Activated T-helper 1 cell treated with anti-CD3 and anti-CD28 coated beads, Interleukin-2, amount 50 U/mL, for 16 hours (primary cell): ENCODE results near the gene UQCRC2.
"Not testable (repeated sequence)": the region's sequence is repeated elsewhere in the genome, so short reads cannot be mapped to it uniquely, and the experiment has no call there.

Experiments used
- DNase-seq, 2 donors: peaks; one replicate each; pipeline ENCODE4 v3.0.0-alpha.2; 2020; ENCODE audit warnings: low read depth in 1 of 2, low spot score in 1 of 2

The UQCRC2 gene

GRCh38 chr16:21980032-21980431, 26.9 kb downstream of the UQCRC2 start:
- no peak for DNase-seq

GRCh38 chr16:21982108-21982507, 28.9 kb downstream of the UQCRC2 start:
- DNase-seq: no peak

- DNase-seq: no peak
Observed at GRCh38 chr16:21984062-21984461, 30.9 kb downstream of the UQCRC2 start.

GRCh38 chr16:21985524-21985923, 32.4 kb downstream of the UQCRC2 start:
- DNase-seq: no peak

- DNase-seq: no peak
Observed at GRCh38 chr16:21986692-21987246, 33.6 kb downstream of the UQCRC2 start.

GRCh38 chr16:21987498-21987897, 34.3 kb downstream of the UQCRC2 start:
- DNase-seq: no peak

GRCh38 chr16:21989133-21989532, 36.0 kb downstream of the UQCRC2 start:
- DNase-seq: no peak

- DNase-seq: no peak
Observed at GRCh38 chr16:21989751-21990150, 36.6 kb downstream of the UQCRC2 start.

- DNase-seq: no peak
Observed at GRCh38 chr16:21990381-21990944, 37.3 kb downstream of the UQCRC2 start.

- no peak for DNase-seq
Observed at GRCh38 chr16:21991621-21992020, 38.5 kb downstream of the UQCRC2 start.

- DNase-seq: no peak
Observed at GRCh38 chr16:21994856-21995465, 41.8 kb downstream of the UQCRC2 start.

- DNase-seq: no peak
Observed at GRCh38 chr16:21996923-21997696, 43.9 kb downstream of the UQCRC2 start.

GRCh38 chr16:21997697-21998480, 44.7 kb downstream of the UQCRC2 start:
- DNase-seq: no peak

- no peak for DNase-seq
Observed at GRCh38 chr16:22001591-22001990, 48.4 kb downstream of the UQCRC2 start.

GRCh38 chr16:22002047-22002446, 48.9 kb downstream of the UQCRC2 start:
- DNase-seq: not testable (repeated sequence)

- DNase-seq: no peak
Observed at GRCh38 chr16:22003195-22003594, 50.0 kb downstream of the UQCRC2 start.

- DNase-seq: no peak
Observed at GRCh38 chr16:22004341-22004740, 51.2 kb downstream of the UQCRC2 start.

- DNase-seq: no peak
Observed at GRCh38 chr16:22005746-22006145, 52.6 kb downstream of the UQCRC2 start.

- no peak for DNase-seq
Observed at GRCh38 chr16:22006636-22007035, 53.5 kb downstream of the UQCRC2 start.

GRCh38 chr16:22007159-22007508, 54.0 kb downstream of the UQCRC2 start:
- no peak for DNase-seq

GRCh38 chr16:22007509-22008214, 54.5 kb downstream of the UQCRC2 start, which contains the start of gene MOSMO:
Gene MOSMO, plus strand, starts transcription at chr16:22008111. Its CDS starts 191 bp downstream, at chr16:22008302.
- DNase-seq: peak; percentile 42 to 61
